HG03045 (cell line): Measurements from ENCODE around the gene UGT1A1.
"Not testable (repeated sequence)": the region's sequence is repeated elsewhere in the genome, so short reads cannot be mapped to it uniquely, and the experiment has no call there.

Experiments
- ATAC-seq: cut with Tn5 transposase; IDR thresholded peaks from one replicate; pipeline ENCODE4 v1.9.1; 2021; ENCODE audit warnings: mild to moderate bottlenecking, moderate library complexity; ENCODE audit not compliant: unreplicated experiment

Gene UGT1A1

GRCh38 chr2:233760043-233760442 lies at the start of gene UGT1A1:
Gene UGT1A1 (plus strand): TSS chr2:233760270. CDS start chr2:233760288, 18 bp downstream.
- ATAC-seq, result no peak

DNA sequence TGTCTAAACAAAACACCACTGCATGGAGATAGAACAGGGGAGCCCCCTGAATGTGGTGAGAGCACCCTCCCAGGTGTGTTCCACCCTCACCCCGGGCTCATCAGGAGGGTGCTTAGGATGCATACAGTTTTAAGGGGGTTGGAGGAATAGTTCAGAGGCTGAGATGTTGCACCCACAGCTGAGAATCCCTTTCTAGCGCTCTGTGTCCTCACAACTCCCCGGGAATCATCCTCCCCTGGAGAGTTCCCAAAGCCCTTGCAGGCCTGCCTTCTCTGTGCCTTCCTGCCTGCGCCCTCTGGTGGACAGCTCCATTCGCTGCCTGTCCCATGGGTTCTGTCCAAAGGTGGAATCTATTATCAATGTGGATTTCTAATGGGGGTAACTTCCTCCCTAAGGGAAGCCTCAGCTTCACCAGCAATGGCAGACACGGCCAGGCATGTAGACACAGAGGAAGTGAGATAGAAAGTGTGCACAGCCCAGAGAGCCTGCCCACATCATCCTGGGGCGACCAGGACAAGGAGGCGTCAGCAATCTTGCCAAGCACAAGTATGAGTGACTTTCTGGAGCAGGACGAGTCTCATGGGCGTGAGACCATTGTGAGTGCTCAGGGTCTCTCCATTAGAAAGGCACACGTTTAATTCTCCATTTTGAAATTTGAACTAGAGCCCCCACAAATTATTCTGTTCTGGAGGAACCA lies 48.6 kb upstream of the UGT1A1 start:
- ATAC-seq, result no peak

DNA sequence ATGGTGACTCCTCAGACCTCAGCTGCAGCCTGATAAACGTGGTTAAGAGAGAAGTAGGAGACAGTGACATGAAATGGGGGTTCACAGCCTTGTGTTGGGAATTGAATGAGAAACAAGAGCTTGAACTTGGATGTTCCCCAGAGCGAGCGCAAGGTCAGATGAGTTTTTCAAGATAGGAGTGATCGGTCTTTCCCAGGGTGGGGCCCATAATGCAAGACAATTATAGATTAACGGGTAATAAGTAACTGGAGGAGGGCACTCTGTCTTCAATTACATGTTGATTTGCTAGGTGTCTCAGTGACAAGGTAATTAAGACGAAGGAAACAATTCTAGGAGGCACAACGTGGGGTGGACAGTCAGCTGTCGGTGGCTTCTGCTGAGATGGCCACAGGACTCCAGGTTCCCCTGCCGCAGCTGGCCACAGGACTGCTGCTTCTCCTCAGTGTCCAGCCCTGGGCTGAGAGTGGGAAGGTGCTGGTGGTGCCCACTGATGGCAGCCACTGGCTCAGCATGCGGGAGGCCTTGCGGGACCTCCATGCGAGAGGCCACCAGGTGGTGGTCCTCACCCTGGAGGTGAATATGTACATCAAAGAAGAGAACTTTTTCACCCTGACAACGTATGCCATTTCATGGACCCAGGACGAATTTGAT lies 47.3 kb upstream of the UGT1A1 start, which contains the start of gene UGT1A5:
Gene UGT1A5 (plus strand): TSS at position 297 of the 651 bp plus-strand sequence. CDS start 85 bp downstream, at position 382.
- ATAC-seq, result no peak

GRCh38 chr2:233713262-233713615 lies 46.8 kb upstream of the UGT1A1 start:
- ATAC-seq, result no peak

GRCh38 chr2:233714121-233714520 lies 45.9 kb upstream of the UGT1A1 start:
- ATAC-seq, result no peak

DNA sequence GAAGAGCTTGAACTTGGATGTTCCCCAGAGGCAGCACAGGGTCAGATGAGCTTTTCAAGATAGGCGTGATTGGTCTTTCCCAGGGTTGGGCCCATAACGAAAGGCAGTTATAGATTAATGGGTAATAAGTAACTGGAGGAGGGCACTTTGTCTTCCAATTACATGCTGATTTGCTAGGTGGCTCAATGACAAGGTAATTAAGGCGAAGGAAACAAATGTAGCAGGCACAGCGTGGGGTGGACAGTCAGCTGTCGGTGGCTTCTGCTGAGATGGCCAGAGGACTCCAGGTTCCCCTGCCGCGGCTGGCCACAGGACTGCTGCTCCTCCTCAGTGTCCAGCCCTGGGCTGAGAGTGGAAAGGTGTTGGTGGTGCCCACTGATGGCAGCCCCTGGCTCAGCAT lies 41.5 kb upstream of the UGT1A1 start, which contains the start of gene UGT1A4:
Gene UGT1A4 (plus strand): TSS at position 185 of the 400 bp plus-strand sequence. CDS start 85 bp downstream, at position 270.
- no peak for ATAC-seq

- no peak for ATAC-seq
Measured at GRCh38 chr2:233728723-233729301, 31.3 kb upstream of the UGT1A1 start, which contains the start of gene UGT1A3. Gene UGT1A3 (plus strand): TSS chr2:233729042. CDS start chr2:233729127, 85 bp downstream.

- ATAC-seq, result not testable (repeated sequence)
Measured at GRCh38 chr2:233736868-233737653, 23.0 kb upstream of the UGT1A1 start.

DNA sequence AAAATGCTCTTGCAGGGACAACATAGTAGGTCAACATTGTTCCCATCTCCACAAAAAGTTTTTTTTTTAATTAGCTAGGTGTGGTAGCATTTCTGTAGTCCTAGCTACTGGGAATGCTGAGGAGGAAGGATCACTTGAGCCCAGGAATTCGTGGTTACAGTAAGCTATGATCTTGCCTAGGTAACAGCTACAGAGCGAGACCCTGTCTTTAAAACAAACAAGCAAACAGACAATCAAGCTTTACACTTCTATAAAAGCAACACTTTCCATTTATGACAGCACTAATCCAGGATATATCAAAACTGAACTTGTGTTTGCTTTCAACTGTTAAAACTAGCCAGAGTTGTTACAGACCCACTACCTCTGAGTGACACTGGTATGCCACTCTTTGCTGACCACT lies 19.2 kb upstream of the UGT1A1 start:
- ATAC-seq, result no peak

DNA sequence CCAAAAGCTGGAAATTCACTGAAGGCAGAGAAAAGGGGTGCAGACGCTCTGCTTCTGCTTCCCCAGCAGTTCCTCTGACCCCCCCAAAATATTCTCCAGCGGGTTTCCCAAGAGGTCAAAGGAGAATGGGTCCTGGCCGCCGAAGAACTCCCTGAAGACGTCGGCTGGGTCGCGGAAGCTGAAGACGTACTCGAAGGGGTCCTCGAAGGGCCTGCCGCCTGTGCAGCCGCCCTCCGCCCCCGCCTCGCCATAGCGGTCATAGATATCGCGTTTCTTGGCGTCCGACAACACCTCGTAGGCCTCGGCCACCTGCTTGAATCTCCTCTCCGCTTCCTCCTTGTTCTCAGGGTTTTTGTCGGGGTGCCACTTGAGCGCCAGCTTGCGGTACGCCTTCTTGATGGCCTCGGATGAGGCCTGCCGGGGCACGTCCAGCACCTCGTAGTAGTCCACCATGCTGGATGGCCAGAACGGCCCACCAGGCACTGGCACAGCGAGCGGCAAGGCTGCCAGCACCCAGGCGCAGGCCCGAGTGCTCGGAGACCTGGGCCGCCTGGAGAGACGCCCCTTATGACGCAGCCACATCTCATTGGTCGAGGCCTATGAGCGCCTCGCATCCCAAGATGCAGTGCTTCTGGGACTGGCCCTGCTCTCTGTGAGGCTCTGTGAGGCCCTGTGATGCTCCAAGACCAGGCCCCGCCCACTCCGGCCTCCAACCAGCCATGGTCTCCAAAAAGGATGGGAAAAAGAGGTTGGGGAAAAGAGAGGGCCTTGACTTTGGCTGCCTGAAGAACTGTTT lies 16.4 kb upstream of the UGT1A1 start:
- ATAC-seq, result no peak

DNA sequence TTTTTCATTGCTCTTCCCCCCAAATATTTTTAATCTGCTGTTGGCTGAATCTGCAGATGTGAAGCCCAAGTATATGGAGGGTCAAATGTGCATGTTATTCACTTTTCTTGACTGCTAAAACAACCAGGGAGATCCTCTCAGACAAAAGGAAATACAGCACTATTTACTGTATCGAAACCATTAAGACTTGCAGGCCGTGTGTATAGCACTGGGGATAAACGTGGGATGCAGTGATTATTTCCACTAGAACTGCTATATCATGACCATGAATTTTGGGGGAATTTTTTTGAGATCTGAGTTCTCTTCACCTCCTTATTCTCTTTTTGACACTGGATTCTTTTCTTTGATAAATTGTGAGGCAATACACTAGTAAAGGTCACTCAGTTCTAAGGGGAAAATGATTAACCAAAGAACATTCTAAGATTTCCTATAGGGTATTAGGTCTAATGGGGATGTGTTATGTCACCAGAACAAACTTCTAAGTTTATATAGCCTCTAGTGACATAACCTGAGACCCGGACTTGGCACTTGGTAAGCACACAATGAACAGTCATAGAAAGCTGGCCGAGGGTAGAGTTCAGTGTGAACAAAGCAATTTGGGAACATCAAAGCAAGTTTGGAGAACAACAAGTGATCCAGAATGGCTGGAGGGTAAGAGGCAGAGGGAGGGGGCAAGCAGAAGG lies 14.9 kb upstream of the UGT1A1 start:
- ATAC-seq, result no peak

DNA sequence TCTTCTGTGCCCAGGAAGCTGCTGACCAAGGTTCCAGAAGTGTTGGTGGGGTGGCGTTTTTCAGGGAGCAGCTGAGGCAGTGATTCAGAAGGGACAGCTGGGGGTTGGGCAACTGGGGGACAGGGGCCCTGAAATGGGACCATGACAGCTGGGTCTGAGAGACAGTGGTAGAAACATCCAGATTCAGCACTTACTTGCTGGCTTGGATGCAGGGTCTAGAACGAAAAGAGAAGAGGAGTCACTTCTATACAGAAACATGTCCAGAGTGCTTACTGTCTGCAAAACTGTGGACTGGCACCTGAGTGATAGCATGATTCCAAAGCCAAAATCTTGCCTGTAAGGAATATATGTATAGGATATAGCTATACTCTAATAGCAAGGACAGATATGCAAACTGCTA lies 14.2 kb upstream of the UGT1A1 start:
- not testable (repeated sequence) for ATAC-seq

GRCh38 chr2:233746475-233747282 lies 13.4 kb upstream of the UGT1A1 start:
- no peak for ATAC-seq

- ATAC-seq, result no peak
Measured at GRCh38 chr2:233747283-233747544, 12.9 kb upstream of the UGT1A1 start.

- ATAC-seq, result not testable (repeated sequence)
Measured at GRCh38 chr2:233750689-233751088, 9.4 kb upstream of the UGT1A1 start.

- not testable (repeated sequence) for ATAC-seq
Measured at GRCh38 chr2:233751212-233752009, 8.7 kb upstream of the UGT1A1 start.

GRCh38 chr2:233754872-233755611 lies 5.0 kb upstream of the UGT1A1 start:
- no peak for ATAC-seq
